ENCODE data around the gene TSPAN4. TPM values are rescaled to one million over a fixed set of nuclear protein-coding genes. Genes with fewer than 3 reads are reported as not detected.

TSPAN4 gene
- polyA plus RNA-seq, 4 donors = 5.1 to 53.3 (median 10.2) TPM

DNA sequence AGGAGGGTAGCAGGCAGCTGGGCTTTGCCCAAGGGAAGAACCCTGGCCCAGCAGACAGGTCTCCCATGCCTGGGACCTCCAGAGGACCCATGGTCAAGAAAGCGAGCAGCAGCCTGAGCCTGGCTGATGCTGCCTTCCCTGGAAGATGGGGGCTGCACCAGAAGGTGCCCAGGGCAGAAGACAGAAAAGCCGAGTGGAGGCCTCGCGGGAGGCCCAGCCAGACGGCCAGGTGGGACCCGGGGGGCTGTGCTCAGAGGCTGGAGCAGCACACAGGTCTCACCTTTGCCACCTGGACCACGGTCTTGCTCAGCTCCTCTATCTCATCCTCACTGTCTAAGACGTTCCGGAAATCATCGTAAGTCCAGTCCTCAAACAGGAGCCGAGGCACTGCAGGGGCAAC is 57.1 kb downstream of the TSPAN4 start:
- Histone ChIP-seq H3K36me3 (ENCODE audit: control insufficient read depth in 3 of 3, insufficient read depth in 2 of 3, low read depth in 1 of 3, low read length in 3 of 3) (peaks cover 10 to 83% (median 23%) of the 10 kb centered on the region in 3 donors), H3K27me3 (ENCODE audit: control insufficient read depth in 3 of 3, insufficient read depth in 3 of 3, low read length in 3 of 3) (no peaks in the 10 kb centered on the region), H3K27ac (ENCODE audit: low read depth in 1 of 3, low read length in 2 of 3) (no peak overlapping the region), H3K4me3 (ENCODE audit: low read depth in 1 of 3, low read length in 3 of 3) (no peak overlapping the region), H3K4me1 (ENCODE audit: control insufficient read depth in 3 of 3, insufficient read depth in 2 of 3, low read depth in 1 of 3, low read length in 2 of 3) (no peaks in the 10 kb centered on the region), H3K9me3 (ENCODE audit: control insufficient read depth in 2 of 2, insufficient read depth in 1 of 2, low read depth in 1 of 2, low read length in 1 of 2) (no peaks in the 10 kb centered on the region)
- FAIRE-seq = no peak
- WGBS, 3 donors = 93 to 95% (median 95%) methylated on average over 9 to 11 of the region's 11 CpGs
- DNase-seq = no peak

DNA sequence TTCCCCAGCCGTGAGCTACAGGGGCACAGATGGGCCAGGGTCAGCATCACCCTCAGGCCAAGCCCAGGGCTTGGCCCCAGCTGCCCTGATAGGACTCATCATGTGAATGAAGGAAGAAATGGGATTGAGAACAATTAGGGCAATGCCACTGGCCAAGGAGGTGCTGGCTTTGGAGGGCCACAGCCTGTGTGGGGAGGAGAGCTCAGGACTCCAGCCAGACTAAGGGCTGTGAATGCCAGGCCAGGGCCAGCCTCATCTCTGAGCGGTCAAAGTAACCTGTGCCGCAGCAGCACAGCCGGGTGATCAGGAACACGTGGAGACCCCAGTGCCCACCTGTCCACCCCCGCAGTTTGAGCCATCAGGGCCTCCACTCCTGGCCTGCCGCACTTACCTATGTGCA is 57.9 kb downstream of the TSPAN4 start:
- peaks cover 10 to 78% (median 23%) of the 10 kb centered on the region in 3 donors for H3K36me3 ChIP-seq (ENCODE audit: control insufficient read depth in 3 of 3, insufficient read depth in 2 of 3, low read depth in 1 of 3, low read length in 3 of 3)
- no peaks in the 10 kb centered on the region for H3K4me1 ChIP-seq (ENCODE audit: control insufficient read depth in 3 of 3, insufficient read depth in 2 of 3, low read depth in 1 of 3, low read length in 2 of 3)
- H3K27ac ChIP-seq (ENCODE audit: low read depth in 1 of 3, low read length in 2 of 3) = no peak overlapping the region
- 88 to 99% (median 90%) methylated on average over 7 of the region's 7 CpGs for WGBS, 3 donors
- H3K9me3 ChIP-seq (ENCODE audit: control insufficient read depth in 2 of 2, insufficient read depth in 1 of 2, low read depth in 1 of 2, low read length in 1 of 2) = no peaks in the 10 kb centered on the region
- no peak for DNase-seq
- no peaks in the 10 kb centered on the region for H3K27me3 ChIP-seq (ENCODE audit: control insufficient read depth in 3 of 3, insufficient read depth in 3 of 3, low read length in 3 of 3)
- FAIRE-seq = no peak
- H3K4me3 ChIP-seq (ENCODE audit: low read depth in 1 of 3, low read length in 3 of 3) = no peak overlapping the region

DNA sequence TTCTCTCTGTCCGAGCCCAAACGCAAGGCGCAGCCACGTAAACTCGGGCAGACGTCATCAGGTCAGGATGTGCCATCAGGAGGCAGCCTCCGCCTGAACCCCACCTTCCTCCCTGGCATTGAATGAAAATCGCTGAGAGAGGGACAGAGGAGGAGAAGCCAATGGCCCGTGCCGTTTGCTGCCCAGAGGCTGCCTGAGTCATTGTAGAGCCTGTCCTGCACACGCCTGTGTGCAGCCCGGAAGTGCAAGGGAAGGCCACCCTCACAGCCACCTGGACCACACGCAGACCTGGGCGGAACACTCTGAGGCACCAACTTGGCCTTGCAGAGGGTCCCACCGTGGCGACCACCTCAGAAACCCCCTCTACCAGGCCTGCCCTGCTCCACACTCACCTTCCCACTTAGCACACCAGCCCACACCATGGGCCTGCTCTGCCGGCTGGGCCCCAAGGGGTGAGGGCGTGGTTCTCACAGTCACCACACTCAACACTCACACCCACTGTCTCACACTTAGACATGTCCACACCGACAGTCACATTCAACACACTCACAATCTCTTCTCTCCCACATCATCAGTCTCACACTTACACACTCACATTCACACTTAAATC is 58.9 kb downstream of the TSPAN4 start:
- H3K36me3 ChIP-seq (ENCODE audit: control insufficient read depth in 3 of 3, insufficient read depth in 2 of 3, low read depth in 1 of 3, low read length in 3 of 3) = peaks cover 10 to 82% (median 23%) of the 10 kb centered on the region in 3 donors
- whole genome bisulfite sequencing, 3 donors = 93 to 96% (median 94%) methylated on average over 19 of the region's 19 CpGs

DNA sequence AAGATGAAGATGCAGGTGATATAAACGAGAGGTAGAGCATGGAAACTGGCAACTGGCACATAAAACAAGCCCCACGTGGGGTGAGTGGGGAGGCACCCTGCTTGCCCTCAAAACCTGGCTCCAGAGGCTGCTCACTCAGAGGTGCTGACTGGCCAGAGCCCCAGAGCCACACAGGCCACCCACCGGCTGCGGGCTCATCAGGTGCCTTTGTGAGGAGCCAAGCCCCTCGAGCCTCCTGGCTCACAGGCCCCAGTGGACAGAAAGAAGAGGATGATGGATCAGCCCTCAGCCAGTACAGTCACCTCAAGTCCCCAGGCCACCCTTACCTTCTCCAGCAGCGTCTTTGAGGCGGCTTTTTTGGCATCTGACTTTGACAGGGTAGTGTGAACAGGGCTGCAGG is 61.7 kb downstream of the TSPAN4 start:
- no peaks in the 10 kb centered on the region for H3K9me3 ChIP-seq (ENCODE audit: control insufficient read depth in 2 of 2, insufficient read depth in 1 of 2, low read depth in 1 of 2, low read length in 1 of 2)
- no peaks in the 10 kb centered on the region for H3K27me3 ChIP-seq (ENCODE audit: control insufficient read depth in 3 of 3, insufficient read depth in 3 of 3, low read length in 3 of 3)
- DNase-seq = no peak
- WGBS, 3 donors = 93 to 96% (median 95%) methylated on average over 6 to 7 of the region's 7 CpGs
- no peak overlapping the region for H3K27ac ChIP-seq (ENCODE audit: low read depth in 1 of 3, low read length in 2 of 3)
- no peak for FAIRE-seq
- no peak overlapping the region for H3K4me3 ChIP-seq (ENCODE audit: low read depth in 1 of 3, low read length in 3 of 3)
- peaks cover 8 to 84% (median 17%) of the 10 kb centered on the region in 3 donors for H3K36me3 ChIP-seq (ENCODE audit: control insufficient read depth in 3 of 3, insufficient read depth in 2 of 3, low read depth in 1 of 3, low read length in 3 of 3)
- H3K4me1 ChIP-seq (ENCODE audit: control insufficient read depth in 3 of 3, insufficient read depth in 2 of 3, low read depth in 1 of 3, low read length in 2 of 3) = peaks cover 0 to under 1% (median 0%) of the 10 kb centered on the region in 3 donors

More for the DNA sequence above, 58.9 kb downstream of the TSPAN4 start:
- Histone ChIP-seq H3K27me3 (ENCODE audit: control insufficient read depth in 3 of 3, insufficient read depth in 3 of 3, low read length in 3 of 3) (no peaks in the 10 kb centered on the region), H3K4me3 (ENCODE audit: low read depth in 1 of 3, low read length in 3 of 3) (no peak overlapping the region), H3K27ac (ENCODE audit: low read depth in 1 of 3, low read length in 2 of 3) (no peak overlapping the region), H3K9me3 (ENCODE audit: control insufficient read depth in 2 of 2, insufficient read depth in 1 of 2, low read depth in 1 of 2, low read length in 1 of 2) (no peaks in the 10 kb centered on the region), H3K4me1 (ENCODE audit: control insufficient read depth in 3 of 3, insufficient read depth in 2 of 3, low read depth in 1 of 3, low read length in 2 of 3) (no peaks in the 10 kb centered on the region)
- DNase-seq (no peak), FAIRE-seq (no peak)

DNA sequence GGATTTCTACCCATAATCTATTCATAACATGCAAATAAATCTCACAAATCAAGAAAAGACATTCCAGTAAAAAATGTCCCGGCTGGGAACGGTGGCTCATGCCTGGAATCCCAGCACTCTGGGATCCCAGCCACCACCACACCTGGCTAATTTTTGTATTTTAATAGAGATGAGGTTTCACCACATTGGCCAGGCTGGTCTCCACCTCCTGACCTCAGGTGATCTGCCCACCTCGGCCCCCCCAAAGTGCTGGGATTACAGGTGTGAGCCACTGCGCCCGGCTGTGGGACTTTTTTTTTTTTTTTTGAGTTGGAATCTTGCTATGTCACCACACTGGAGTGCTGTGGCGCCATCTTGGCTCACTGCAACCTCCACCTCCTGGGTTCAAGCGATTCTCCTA is 63.3 kb downstream of the TSPAN4 start:
- WGBS, 3 donors = 85 to 96% (median 88%) methylated on average over 7 of the region's 7 CpGs
- no peak for DNase-seq
- Histone ChIP-seq H3K36me3 (ENCODE audit: control insufficient read depth in 3 of 3, insufficient read depth in 2 of 3, low read depth in 1 of 3, low read length in 3 of 3) (peaks cover 6 to 68% (median 13%) of the 10 kb centered on the region in 3 donors), H3K4me1 (ENCODE audit: control insufficient read depth in 3 of 3, insufficient read depth in 2 of 3, low read depth in 1 of 3, low read length in 2 of 3) (peaks cover 0 to 6% (median 2%) of the 10 kb centered on the region in 3 donors), H3K9me3 (ENCODE audit: control insufficient read depth in 2 of 2, insufficient read depth in 1 of 2, low read depth in 1 of 2, low read length in 1 of 2) (no peaks in the 10 kb centered on the region), H3K4me3 (ENCODE audit: low read depth in 1 of 3, low read length in 3 of 3) (no peak overlapping the region), H3K27ac (ENCODE audit: low read depth in 1 of 3, low read length in 2 of 3) (no peak overlapping the region), H3K27me3 (ENCODE audit: control insufficient read depth in 3 of 3, insufficient read depth in 3 of 3, low read length in 3 of 3) (no peaks in the 10 kb centered on the region)
- no peak for FAIRE-seq

DNA sequence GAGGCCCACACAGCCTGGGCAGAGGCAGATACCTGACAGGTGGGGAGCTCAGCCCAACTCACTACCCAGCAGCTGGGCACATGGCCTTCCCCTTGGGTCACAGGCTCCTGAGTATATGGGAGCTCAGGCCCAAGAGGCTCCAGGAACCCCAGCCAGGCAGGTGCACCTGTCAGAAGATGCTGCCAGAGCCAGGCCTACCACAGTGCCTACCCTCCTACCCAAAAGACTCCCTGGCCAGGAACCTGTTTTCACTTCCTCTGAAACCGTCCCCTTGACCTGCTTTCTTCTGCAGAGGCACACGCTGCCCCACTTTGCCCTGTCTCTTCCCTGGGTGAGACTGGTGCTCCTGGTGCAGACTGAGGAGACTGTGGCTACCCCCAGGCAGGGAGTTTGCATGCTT is 65.0 kb downstream of the TSPAN4 start:
- Histone ChIP-seq H3K27me3 (ENCODE audit: control insufficient read depth in 3 of 3, insufficient read depth in 3 of 3, low read length in 3 of 3) (no peaks in the 10 kb centered on the region), H3K27ac (ENCODE audit: low read depth in 1 of 3, low read length in 2 of 3) (no peak overlapping the region), H3K36me3 (ENCODE audit: control insufficient read depth in 3 of 3, insufficient read depth in 2 of 3, low read depth in 1 of 3, low read length in 3 of 3) (peaks cover 4 to 51% (median 6%) of the 10 kb centered on the region in 3 donors), H3K4me1 (ENCODE audit: control insufficient read depth in 3 of 3, insufficient read depth in 2 of 3, low read depth in 1 of 3, low read length in 2 of 3) (peaks cover 0 to 11% (median 2%) of the 10 kb centered on the region in 3 donors), H3K9me3 (ENCODE audit: control insufficient read depth in 2 of 2, insufficient read depth in 1 of 2, low read depth in 1 of 2, low read length in 1 of 2) (no peaks in the 10 kb centered on the region), H3K4me3 (ENCODE audit: low read depth in 1 of 3, low read length in 3 of 3) (no peak overlapping the region)
- 74 to 88% (median 86%) methylated on average over 2 of the region's 2 CpGs for WGBS, 3 donors
- FAIRE-seq = no peak
- DNase-seq = no peak

DNA sequence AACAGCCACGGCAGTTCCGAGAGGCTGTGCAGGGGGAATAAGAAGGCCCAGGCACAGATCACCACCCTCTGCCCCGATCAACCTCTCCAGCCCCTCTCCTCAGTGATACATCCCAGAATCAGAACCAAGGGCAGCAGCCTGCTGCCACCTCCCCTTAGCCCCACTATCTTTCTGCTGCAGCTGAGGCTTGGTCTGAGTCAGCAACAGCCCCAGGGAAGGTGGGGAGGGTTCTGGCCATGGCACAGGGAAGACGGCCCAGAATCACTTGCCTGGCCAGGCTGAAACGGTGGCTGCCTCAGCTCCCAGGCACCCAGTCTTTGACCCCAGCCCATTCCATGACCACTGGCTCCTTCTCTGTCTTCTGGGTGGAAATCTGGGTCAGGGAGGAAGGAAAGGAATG is 65.6 kb downstream of the TSPAN4 start:
- Histone ChIP-seq H3K4me1 (ENCODE audit: control insufficient read depth in 3 of 3, insufficient read depth in 2 of 3, low read depth in 1 of 3, low read length in 2 of 3) (peaks cover 0 to 11% (median 2%) of the 10 kb centered on the region in 3 donors), H3K4me3 (ENCODE audit: low read depth in 1 of 3, low read length in 3 of 3) (no peak overlapping the region), H3K9me3 (ENCODE audit: control insufficient read depth in 2 of 2, insufficient read depth in 1 of 2, low read depth in 1 of 2, low read length in 1 of 2) (no peaks in the 10 kb centered on the region), H3K27me3 (ENCODE audit: control insufficient read depth in 3 of 3, insufficient read depth in 3 of 3, low read length in 3 of 3) (no peaks in the 10 kb centered on the region), H3K27ac (ENCODE audit: low read depth in 1 of 3, low read length in 2 of 3) (no peak overlapping the region), H3K36me3 (ENCODE audit: control insufficient read depth in 3 of 3, insufficient read depth in 2 of 3, low read depth in 1 of 3, low read length in 3 of 3) (peaks cover 3 to 45% (median 3%) of the 10 kb centered on the region in 3 donors)
- FAIRE-seq = no peak
- 91 to 94% (median 92%) methylated on average over 5 of the region's 5 CpGs for WGBS, 3 donors
- DNase-seq = no peak

DNA sequence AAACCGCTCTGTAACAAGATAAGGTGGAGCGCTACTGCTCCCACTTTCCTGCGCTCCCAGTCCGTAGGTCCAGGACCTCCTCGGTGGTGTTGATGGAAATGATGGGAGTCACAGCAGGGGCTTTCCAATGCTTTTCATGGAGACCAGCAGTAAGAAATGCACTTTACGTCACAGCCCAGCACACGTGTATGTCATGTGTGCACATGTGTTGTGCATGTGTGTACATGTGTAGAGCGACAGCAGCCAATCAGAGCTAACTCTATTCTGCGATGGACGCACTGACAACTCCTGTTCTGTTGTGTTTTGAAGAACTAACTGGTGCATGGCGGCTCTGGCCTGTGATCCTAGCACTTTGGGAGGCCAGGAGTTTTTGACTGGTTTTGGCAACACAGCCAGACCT is 66.8 kb downstream of the TSPAN4 start:
- Histone ChIP-seq H3K4me3 (ENCODE audit: low read depth in 1 of 3, low read length in 3 of 3) (no peak overlapping the region), H3K4me1 (ENCODE audit: control insufficient read depth in 3 of 3, insufficient read depth in 2 of 3, low read depth in 1 of 3, low read length in 2 of 3) (peaks cover 0 to 11% (median 2%) of the 10 kb centered on the region in 3 donors), H3K27me3 (ENCODE audit: control insufficient read depth in 3 of 3, insufficient read depth in 3 of 3, low read length in 3 of 3) (no peaks in the 10 kb centered on the region), H3K36me3 (ENCODE audit: control insufficient read depth in 3 of 3, insufficient read depth in 2 of 3, low read depth in 1 of 3, low read length in 3 of 3) (peaks cover 0 to 35% (median 0%) of the 10 kb centered on the region in 3 donors), H3K9me3 (ENCODE audit: control insufficient read depth in 2 of 2, insufficient read depth in 1 of 2, low read depth in 1 of 2, low read length in 1 of 2) (no peaks in the 10 kb centered on the region), H3K27ac (ENCODE audit: low read depth in 1 of 3, low read length in 2 of 3) (no peak overlapping the region)
- DNase-seq (no peak), FAIRE-seq (no peak)
- 89 to 90% (median 89%) methylated on average over 11 of the region's 11 CpGs for WGBS, 3 donors

Measured in small intestine (tissue), 7 donors.